DMS79 treated with DMSO at 0.1 percent for 48 hours (cell line): ENCODE results near the gene SWSAP1.
"Not testable (repeated sequence)": the region's sequence is repeated elsewhere in the genome, so short reads cannot be mapped to it uniquely, and the experiment has no call there.

Experiments used
- DNase-seq: peaks from one replicate; lab custom pipeline; 2025; lab: John Stamatoyannopoulos, UW

Gene SWSAP1

GRCh38 chr19:11374433-11375142 is at the start of gene SWSAP1:
TSS of gene SWSAP1 (plus strand) at chr19:11374666. CDS start at chr19:11374681, 15 bp downstream.
- peak; percentile 100 for DNase-seq

- DNase-seq: no peak
Measured at GRCh38 chr19:11324748-11325389, 49.6 kb upstream of the SWSAP1 start.

GRCh38 chr19:11325544-11325943 is 48.9 kb upstream of the SWSAP1 start:
- no peak for DNase-seq

- no peak for DNase-seq
Measured at GRCh38 chr19:11330127-11330526, 44.3 kb upstream of the SWSAP1 start.

GRCh38 chr19:11331502-11331901 is 43.0 kb upstream of the SWSAP1 start:
- no peak for DNase-seq

GRCh38 chr19:11332822-11333221 is 41.6 kb upstream of the SWSAP1 start:
- no peak for DNase-seq

GRCh38 chr19:11333838-11334237 is 40.6 kb upstream of the SWSAP1 start:
- DNase-seq: not testable (repeated sequence)

- no peak for DNase-seq
Measured at GRCh38 chr19:11335449-11336146, 38.9 kb upstream of the SWSAP1 start.

GRCh38 chr19:11337080-11337479 is 37.4 kb upstream of the SWSAP1 start:
- no peak for DNase-seq

- DNase-seq: no peak
Measured at GRCh38 chr19:11338121-11338520, 36.3 kb upstream of the SWSAP1 start.

GRCh38 chr19:11338569-11339253 is 35.8 kb upstream of the SWSAP1 start:
- DNase-seq: no peak

- peak; percentile 95 for DNase-seq
Measured at GRCh38 chr19:11339254-11340098, 35.0 kb upstream of the SWSAP1 start, which contains the start of gene RAB3D. TSS of gene RAB3D (minus strand) at chr19:11339657. CDS start at chr19:11337399, 2,258 bp downstream.

- not testable (repeated sequence) for DNase-seq
Measured at GRCh38 chr19:11340099-11340467, 34.4 kb upstream of the SWSAP1 start.

GRCh38 chr19:11342429-11342828 is 32.0 kb upstream of the SWSAP1 start:
- no peak for DNase-seq

- DNase-seq: peak; percentile 40
Measured at GRCh38 chr19:11345122-11345803, 29.2 kb upstream of the SWSAP1 start.

GRCh38 chr19:11346104-11346940 is 28.1 kb upstream of the SWSAP1 start, which contains the start of the genes CCDC159 and TMEM205:
TSS of gene CCDC159 (plus strand) at chr19:11346519. CDS start at chr19:11346607, 88 bp downstream.
TSS of gene TMEM205 (minus strand) at chr19:11346268. CDS start at chr19:11345619, 649 bp downstream.
- peak; percentile 98 for DNase-seq

- DNase-seq: no peak
Measured at GRCh38 chr19:11347546-11348039, 26.9 kb upstream of the SWSAP1 start.

GRCh38 chr19:11349171-11349570 is 25.3 kb upstream of the SWSAP1 start:
- DNase-seq: no peak

GRCh38 chr19:11354102-11354501 is 20.4 kb upstream of the SWSAP1 start:
- DNase-seq: not testable (repeated sequence)
